NCI-H1105 treated with DMSO at 0.1 percent for 48 hours (cell line): Measurements from ENCODE around the gene ATP5MC2.
"Not testable (repeated sequence)": the region's sequence is repeated elsewhere in the genome, so short reads cannot be mapped to it uniquely, and the experiment has no call there.

Experiments
- DNase-seq: peaks from one replicate; lab custom pipeline; 2025; lab: John Stamatoyannopoulos, UW

The ATP5MC2 gene

DNA sequence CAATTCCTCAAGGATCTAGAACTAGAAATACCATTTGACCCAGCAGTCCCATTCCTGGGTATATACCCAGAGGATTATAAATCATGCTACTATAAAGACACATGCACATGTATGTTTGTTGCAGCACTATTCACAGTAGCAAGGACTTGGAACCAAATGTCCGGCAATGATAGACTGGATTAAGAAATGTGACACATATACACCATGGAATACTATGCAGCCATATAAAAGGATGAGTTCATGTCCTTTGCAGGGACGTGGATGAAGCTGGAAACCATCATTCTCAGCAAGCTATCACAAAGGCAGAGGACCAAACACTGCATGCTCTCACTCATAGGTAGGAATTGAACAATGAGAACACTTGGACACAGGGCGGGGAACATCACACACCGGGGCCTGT lies 29.6 kb downstream of the ATP5MC2 start:
- DNase-seq = not testable (repeated sequence)

DNA sequence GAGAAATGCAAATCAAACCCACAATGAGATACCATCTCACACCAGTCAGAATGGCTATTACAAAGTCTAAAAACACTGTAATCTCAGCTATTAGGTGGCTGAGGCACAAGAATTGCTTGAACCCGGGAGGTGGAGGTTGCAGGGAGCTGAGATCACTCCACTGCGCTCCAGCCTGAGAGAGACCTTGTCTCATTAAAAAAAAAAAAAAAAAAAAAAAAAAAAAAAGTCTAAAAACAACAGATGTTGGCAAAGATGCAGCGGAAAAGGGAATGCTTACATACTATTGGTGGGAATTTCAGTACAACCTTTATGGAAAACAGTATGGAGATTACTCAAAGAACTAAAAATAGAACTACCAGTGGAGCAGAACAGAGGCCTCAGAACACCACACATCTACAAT lies 30.7 kb downstream of the ATP5MC2 start:
- DNase-seq = no peak

DNA sequence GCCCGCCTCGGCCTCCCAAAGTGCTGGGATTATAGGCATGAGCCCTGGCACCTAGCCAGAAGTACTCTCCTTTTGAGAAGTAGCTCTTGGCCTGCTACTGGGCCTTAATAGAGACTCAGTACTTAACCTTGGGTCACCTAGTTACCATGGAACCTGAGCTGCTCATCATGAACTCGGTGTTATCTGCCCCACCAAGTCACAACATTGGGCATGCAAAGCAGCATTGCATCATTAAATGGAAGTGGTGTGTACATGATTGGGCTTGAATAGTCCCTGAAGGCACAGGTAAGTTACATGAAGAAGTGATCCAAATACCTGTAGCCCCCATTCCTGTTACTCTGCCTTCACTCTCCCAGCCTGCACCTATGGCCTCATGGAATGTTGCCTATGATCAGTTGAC lies 31.8 kb downstream of the ATP5MC2 start:
- no peak for DNase-seq

DNA sequence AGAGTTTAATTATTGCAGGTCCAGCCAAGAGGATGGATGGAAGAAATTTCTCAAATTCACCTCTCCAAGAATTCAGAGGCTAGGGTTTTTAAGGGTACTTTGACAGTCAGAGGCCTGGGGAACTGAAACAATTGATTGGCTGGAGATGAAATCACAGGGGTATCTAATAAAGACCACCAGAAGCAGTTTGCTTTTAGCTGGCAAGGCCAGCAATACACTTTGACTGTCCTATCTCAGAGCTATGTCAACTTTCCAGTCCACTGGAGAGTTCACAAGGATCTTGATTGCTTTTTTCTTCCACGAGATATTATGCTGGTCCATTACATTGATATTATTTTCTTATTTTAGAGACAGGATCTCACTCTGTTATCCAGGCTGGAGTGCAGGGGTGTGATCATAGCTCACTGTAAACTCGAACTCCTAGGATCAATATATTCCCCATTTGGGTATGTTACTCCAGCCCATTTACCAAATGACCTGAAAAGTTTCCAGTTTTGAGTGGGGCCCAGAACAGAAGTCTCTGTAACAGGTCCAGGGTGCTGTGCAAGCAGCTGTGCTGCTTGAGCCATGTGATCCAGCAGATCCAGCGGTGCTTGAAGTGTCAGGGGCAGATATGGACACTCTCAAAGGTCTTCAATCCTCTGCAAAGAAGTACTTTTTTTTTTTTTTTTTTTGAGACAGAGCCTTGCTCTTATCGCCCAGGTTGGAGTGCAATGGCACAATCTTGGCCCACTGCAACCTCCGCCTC lies 32.5 kb downstream of the ATP5MC2 start:
- DNase-seq = no peak

DNA sequence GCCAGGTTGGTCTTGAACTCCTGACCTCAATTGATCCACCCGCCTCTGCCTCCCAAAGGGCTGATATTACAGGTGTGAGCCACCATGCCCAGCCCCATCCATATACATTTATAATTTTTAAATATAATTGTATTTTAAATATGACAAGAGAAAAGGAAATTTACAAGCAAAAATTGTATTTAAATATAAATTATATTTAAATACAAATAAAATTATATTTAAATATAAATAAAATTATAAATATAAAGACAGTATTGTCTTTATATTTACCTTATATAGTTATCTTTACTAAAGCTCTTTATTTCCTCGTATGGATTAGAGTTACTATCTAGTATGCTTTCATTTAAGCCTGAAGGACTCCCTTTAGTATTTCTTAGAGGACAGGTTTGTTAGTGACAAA lies 37.8 kb downstream of the ATP5MC2 start:
- no peak for DNase-seq

DNA sequence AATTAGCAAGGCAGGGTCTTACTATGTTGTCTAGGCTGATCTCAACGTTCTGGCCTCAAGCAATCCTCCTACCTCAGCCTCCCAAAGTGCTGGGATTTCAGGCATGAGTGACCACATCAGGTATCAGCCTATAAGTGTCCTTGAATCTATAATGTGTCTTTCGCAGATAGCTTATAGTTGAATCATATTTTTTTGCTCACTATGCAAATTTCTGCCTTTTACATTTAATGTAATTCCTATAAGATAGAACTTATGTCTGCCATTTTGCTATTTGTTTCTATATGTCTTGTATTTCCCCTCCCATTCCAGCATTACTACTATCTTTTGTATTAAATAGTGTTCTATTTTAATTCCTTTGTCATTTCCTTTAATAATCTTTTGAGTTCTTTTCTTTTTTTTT lies 39.2 kb downstream of the ATP5MC2 start:
- DNase-seq = no peak

DNA sequence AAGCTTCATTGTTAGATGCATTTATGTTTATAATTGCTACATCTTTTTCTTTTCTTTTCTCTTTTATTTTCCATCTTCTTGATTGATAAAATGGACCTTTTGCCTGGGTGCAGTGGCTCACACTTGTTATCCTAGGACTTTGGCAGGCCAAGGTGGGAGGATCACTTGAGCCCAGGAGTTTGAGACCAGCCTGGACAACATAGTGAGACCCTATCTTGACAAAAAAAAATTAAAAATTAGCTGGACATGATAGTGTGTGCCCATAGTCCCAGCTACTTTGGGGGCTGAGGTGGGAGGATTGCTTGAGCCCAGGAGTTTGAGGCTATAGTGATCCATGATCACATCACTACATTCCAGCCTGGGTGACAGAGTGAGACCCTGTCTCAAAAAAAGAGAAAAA lies 40.2 kb downstream of the ATP5MC2 start:
- not testable (repeated sequence) for DNase-seq

DNA sequence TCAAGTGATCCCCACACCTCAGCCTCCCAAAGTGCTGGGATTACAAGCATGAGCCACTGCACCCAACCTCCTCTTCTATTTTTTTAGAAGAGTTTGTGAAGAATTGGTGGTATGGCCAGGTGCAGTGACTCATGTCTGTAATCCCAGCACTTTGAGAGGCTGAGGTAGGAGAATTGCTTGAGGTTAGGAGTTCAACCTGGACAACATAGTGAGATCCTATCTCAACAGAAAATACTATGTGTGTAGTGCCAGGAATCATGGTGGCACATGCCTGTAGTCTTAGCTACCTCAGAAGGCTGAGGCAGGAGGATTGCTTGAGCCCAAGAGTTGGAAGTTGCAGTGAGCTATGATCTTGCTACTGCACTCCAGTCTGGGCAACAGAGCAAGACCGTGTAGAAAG lies 44.2 kb downstream of the ATP5MC2 start:
- no peak for DNase-seq

DNA sequence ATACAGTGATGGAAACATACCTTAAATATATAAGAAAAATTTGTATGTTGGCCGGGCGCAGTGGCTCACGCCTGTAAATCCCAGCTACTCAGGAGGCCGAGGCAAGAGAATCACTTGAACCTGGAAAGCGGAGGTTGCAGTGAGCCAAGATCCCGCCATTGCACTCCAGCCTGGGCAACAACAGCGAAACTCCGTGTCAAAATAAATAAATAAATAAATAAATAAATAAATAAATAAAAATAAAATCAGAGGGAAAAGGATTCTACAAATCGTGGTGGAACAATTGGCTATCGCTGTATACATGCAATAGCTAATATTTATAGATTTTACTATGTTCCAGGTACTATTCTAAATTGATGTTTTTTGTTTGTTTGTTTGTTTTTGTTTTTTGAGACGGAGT lies 48.0 kb downstream of the ATP5MC2 start:
- no peak for DNase-seq

DNA sequence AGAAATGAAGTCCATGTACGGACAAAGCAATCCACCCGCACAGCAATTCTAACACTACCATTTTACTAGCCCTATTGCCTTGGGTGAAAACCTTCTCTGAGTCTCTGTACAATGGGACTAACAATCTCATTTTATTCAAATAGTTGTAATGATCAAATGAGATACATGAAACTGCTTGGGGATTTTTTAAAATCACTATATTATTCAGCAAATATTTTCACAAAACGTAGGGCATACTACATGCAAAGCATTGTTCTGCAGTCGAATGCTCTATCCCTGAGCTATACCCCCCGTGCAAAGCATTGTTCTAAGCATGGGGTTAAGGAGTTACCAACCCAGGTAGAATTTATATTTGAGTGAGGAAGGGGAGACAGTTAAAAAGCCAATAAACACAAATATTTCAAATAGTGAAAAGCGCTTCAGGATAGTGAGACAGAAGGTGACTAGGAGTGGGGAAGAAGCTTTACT lies 49.1 kb downstream of the ATP5MC2 start:
- no peak for DNase-seq

DNA sequence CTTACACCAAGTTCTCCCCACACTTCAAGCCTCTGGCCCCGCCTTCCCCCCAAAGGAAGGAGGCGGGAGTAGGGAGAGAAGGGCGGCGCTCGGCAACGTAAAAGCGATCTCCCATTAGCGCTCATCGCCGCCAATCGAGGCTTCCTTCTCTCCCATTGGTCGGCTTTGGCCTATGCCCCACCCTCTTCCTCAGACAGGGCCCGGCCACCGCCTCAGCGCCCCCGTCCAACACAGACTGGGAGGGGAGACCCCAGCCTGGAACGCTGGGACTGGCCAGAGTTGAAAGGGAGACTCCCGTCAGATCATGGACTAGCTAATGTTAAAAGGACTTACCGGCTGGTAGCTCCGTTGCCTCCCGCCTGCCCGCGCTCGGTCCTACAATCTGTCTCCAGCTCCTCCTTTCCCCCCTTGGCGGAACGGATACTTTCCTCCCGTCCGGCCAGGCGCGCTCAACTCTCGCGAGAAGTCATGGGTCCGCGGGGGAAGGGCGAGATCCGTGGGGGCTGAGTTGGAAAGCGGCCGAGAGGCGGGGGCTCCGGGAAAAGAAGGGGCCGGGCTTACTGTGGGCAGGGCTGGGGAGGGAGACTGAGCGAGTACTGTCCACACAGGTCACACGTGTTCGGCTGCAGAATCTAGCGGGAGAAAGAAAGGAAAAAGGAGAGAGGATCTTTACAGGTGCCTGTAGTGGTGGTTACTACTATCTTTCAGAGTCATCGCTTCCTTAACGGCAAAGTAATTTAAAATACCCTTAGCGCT lies 49.8 kb downstream of the ATP5MC2 start, which contains the start of gene ATF7:
Gene ATF7, minus strand, starts transcription at position 437 of the 756 bp plus-strand sequence. CDS start 25,382 bp downstream, outside the sequence.
- DNase-seq = peak; percentile 88

DNA sequence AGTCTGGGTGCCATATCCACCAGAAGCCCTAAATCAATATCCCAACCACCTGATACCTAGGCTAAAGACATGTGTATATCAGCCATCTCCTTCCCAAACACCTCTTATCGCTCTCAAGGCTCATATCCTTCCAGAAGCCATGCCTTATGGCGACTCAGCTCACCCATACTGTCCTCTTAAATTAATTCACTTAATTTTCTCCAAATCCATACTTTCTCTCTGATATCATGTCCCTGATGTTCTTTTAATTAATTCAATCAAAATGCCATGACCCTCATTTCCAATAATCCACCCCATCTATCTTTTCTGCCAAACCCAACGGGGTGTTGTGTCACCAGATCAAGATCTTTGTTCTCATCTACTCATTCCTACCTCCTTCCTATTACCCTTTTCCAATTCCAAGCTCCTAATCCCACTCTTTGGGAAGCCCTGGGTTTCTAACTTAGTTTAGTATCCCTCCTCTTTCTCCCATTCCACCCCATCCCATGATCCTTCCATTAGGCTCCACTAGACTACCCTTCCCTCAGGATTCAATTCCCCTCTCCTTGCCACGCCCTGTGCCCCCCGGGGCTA lies 50.4 kb downstream of the ATP5MC2 start:
- no peak for DNase-seq

DNA sequence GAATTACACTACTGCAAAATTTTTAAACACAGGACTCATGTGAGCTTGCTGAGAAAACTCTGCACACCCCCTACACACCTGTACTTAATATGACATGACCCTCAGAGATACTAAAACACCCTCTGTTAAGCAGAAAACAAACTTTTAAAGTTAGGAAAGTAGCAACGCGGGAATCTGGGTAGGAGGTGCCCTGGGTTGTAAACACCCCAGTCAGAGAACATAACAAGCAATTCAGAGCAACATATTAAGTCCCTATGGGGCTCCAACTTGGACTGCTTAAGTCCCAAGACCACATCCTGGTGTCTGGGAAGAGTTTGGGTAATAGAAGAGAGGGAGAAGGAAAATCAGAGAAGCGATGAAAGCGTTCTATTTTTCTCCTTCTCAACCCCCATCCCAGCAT lies 50.9 kb downstream of the ATP5MC2 start:
- no peak for DNase-seq

DNA sequence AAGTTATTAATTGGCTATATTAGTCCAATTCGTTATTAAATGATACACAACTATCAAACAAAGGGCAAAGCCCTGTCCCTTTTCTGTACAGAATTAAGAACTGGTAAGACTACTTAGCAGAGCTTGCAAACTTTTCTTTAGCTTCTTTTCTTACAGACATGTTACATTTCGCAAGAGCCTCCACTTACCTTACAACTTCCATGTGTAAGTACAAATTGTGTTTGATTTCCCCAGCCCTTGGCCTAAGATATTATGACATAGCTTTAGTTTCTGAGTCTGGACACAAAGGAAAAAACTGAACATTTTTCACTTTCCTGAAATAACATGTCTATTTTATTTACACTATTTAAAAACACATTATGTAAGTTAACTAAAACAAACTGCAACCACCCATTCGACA lies 51.4 kb downstream of the ATP5MC2 start:
- DNase-seq = no peak

DNA sequence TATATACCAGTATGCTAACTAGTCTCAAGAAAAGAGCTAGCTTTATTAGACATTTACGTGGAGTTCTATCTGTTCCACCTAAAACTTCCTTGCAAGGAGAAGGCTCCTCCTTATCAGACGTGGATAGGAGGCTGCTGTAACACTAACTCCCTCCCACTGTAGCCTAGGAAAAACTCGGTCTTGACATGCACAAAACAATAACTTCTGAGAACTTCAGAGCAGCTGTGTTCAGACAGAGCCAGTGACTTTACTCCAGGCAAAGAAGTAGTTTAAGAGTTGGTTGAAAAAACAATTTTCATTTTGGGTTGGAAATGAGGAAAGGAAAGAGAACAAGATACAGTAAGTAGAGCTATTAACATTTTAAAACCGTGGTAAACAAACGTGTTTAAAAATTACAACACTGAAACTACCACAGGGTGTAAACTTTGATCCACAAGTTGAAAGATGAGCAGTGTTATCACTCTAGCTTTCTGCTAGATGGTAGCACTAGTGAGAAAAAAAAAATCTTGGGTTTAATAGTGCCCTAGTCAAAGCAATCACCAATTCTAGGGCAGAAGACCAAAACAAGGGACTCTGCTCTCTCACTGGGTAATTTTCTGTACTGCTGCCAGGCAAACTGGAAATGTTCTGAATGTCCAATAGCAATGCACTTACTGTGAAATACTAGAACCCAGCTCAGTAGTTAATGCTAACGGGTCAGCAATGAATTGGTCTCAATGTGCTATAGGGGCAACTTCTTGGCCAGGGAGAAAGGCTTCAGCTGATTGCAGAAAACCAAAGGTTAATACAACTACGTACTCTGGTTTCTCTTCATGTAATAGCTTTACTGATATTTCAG lies 52.1 kb downstream of the ATP5MC2 start:
- DNase-seq = no peak

DNA sequence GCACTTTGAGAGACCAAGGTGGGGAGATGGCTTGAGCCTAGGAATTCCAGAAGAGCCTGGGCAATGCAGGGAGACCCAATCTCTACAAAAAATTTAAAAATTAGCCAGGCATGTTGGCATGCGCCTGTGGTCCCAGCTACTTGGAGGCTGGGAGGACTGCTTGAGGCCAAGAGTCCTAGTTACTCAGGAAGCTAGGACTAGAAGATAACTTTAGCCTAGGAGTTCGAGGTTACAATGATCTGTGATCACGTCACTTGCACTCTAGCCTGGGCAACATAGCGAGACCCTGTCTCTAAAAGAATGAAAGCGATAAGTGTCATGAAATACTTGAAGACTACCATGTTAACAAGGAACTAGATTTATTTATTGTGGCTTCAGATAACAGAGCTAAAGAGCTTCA lies 53.2 kb downstream of the ATP5MC2 start:
- DNase-seq = no peak

DNA sequence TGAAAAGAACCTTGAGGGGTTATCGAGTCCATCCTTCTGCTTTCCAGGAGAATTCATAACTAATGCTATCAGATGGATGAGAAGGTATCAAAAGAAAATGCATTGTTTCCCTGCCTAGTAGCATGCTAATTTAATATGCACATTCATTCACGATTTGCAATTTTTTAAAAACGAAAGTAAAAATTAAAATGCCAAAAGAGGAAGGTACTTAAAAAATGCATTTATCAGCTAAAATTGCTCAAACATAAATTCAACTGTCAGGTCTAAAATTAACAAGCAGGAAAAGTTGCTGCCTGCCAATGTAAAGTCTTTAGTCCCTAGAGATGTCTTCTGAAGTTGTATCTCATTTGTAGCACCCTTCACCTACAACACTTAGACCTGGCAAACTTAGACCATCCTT lies 57.6 kb downstream of the ATP5MC2 start:
- no peak for DNase-seq

DNA sequence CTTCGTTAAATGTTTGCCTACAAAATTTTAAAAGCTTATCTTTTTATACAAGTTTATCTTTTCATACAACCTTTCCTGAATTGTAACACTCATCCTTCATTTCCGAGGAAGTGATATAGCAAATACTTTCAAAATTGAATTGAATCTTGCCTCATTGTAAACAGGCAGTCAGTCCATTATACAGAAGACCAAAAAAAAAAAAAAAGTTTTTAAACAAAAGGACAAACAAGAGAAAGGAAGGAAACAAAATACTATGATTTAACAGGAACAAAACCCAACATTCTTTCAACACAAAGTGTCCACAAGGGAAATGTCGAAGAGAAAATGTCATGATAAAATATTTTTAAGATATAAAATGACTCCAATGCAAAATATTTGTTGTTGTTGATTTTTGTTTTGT lies 58.2 kb downstream of the ATP5MC2 start:
- DNase-seq = no peak

DNA sequence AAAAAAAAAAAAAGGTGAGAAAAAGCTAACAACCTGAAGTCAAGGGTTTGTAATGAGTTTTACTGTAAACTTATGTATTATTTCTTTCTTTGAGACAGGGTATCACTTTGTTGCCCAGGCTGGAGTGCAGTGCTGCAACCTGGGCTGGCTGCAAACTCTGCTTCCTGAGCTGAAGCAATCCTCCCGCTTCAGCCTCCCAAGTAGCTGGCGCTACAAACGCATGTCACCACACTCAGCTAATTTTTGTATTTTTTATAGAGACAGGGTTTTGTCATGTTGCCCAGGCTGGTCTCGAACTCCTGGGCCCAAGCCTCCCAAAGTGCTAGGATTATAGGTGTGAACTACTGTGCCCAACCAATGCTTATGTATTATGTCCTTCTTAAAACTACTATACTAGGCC lies 58.9 kb downstream of the ATP5MC2 start:
- DNase-seq = no peak
